Lower leg skin (tissue), 4 donors: ENCODE data around the gene LRRC19. TPM values are rescaled to one million over a fixed set of nuclear protein-coding genes. Genes with fewer than 3 reads are reported as not detected.
A peak's percentile ranks its signal among the peaks of the same experiment; 100 is the strongest.

ENCODE experiments used
- DNase-seq, 2 donors: peaks; one replicate each; pipeline ENCODE4 v3.0.0-alpha.2; 2019; ENCODE audit warnings: low spot score in 2 of 2
- H3K4me3 ChIP-seq: fragments of 200-600 bp; sonication (generic); 2 replicates; pipeline ENCODE4 v1.5.1; 2017; ENCODE audit warnings: mild to moderate bottlenecking, low read depth; ENCODE audit not compliant: poor library complexity, severe bottlenecking
- CTCF ChIP-seq, 3 donors: fragments of 450-650 bp; IDR thresholded peaks; one replicate each; pipeline ENCODE4 v1.5.1; 2016; ENCODE audit warnings: antibody characterized with exemption in 3 of 3, mild to moderate bottlenecking in 3 of 3, moderate library complexity in 2 of 3
- POLR2A ChIP-seq, 2 donors: fragments of 450-650 bp; IDR thresholded peaks; one replicate each; pipeline ENCODE4 v1.6.1; 2016 to 2017; ENCODE audit warnings: antibody characterized with exemption in 2 of 2, mild to moderate bottlenecking in 1 of 2, moderate library complexity in 1 of 2
- WGBS, 2 donors: methylation state at CpG; one replicate each; pipeline ENCODE4 v1.1.5; 2018; 5-methylcytosine and 5-hydroxymethylcytosine counted together
- intact Hi-C: fragments of 100-400 bp; cut with DNase I; formaldehyde crosslinking; loops from one replicate; pipeline ENCODE4 v1.15.0; 2023; ENCODE audit warnings: low total_unique reads
- total RNA-seq, 4 donors: library from RNA; depleted of rRNA; stranded (reverse); fragments of >200 nt; gene quantifications; one replicate each; pipeline ENCODE4 v1.1.0, GENCODE V29; 2016

LRRC19 gene
- total RNA-seq, 4 donors from 2014 or later: not detected

GRCh38 chr9:27042476-27042875 lies 37.0 kb upstream of the LRRC19 start:
- no peak for DNase-seq
- no peak for TF ChIP-seq CTCF (IDR thresholded peaks at IDR 0.05)
- no peak for TF ChIP-seq POLR2A (IDR thresholded peaks at IDR 0.05)
- 71 to 93% methylated on average over 1 of the region's 1 CpG for WGBS, 2 donors
- intact Hi-C loops: loop anchor here (10.0 kb wide), 1 partner anchor 232 kb away; no protein-coding TSS in a partner anchor
- H3K4me3 ChIP-seq: no peak overlapping the region

GRCh38 chr9:27041746-27042145 lies 36.3 kb upstream of the LRRC19 start:
- TF ChIP-seq CTCF (IDR thresholded peaks at IDR 0.05) (no peak), POLR2A (IDR thresholded peaks at IDR 0.05) (no peak)
- no peak for DNase-seq
- H3K4me3 ChIP-seq: no peak overlapping the region
- intact Hi-C loops: loop anchor here (10.0 kb wide), 1 partner anchor 233 kb away; no protein-coding TSS in a partner anchor

GRCh38 chr9:27037499-27037898 lies 32.0 kb upstream of the LRRC19 start:
- intact Hi-C loops: no loop called here
- TF ChIP-seq POLR2A (IDR thresholded peaks at IDR 0.05) (no peak), CTCF (IDR thresholded peaks at IDR 0.05) (no peak)
- no peak overlapping the region for H3K4me3 ChIP-seq
- 88 to 97% methylated on average over 2 of the region's 2 CpGs for WGBS, 2 donors
- no peak for DNase-seq

GRCh38 chr9:27033815-27034403 lies 28.4 kb upstream of the LRRC19 start:
- 6% methylated on average over 4 of the region's 4 CpGs for WGBS, 2 donors
- intact Hi-C loops: no loop called here
- DNase-seq: peak; percentile 57 to 87
- no peak overlapping the region for H3K4me3 ChIP-seq
- TF ChIP-seq CTCF (IDR thresholded peaks at IDR 0.05) (no peak), POLR2A (IDR thresholded peaks at IDR 0.05) (no peak)

GRCh38 chr9:27029186-27029585 lies 23.7 kb upstream of the LRRC19 start:
- intact Hi-C loops: no loop called here
- DNase-seq: no peak
- H3K4me3 ChIP-seq: no peak overlapping the region
- TF ChIP-seq CTCF (IDR thresholded peaks at IDR 0.05) (no peak), POLR2A (IDR thresholded peaks at IDR 0.05) (no peak)
- 84 to 92% methylated on average over 7 of the region's 7 CpGs for WGBS, 2 donors

GRCh38 chr9:27022920-27023319 lies 17.4 kb upstream of the LRRC19 start:
- intact Hi-C loops: no loop called here
- TF ChIP-seq CTCF (IDR thresholded peaks at IDR 0.05): no peak
- 97 to 100% methylated on average over 5 of the region's 5 CpGs for WGBS, 2 donors
- DNase-seq: no peak
- no peak overlapping the region for H3K4me3 ChIP-seq
